ENCODE measurements around the gene OTOP1. TPM values are rescaled to one million over a fixed set of nuclear protein-coding genes. Genes with fewer than 3 reads are reported as not detected.

OTOP1 gene, protein sequence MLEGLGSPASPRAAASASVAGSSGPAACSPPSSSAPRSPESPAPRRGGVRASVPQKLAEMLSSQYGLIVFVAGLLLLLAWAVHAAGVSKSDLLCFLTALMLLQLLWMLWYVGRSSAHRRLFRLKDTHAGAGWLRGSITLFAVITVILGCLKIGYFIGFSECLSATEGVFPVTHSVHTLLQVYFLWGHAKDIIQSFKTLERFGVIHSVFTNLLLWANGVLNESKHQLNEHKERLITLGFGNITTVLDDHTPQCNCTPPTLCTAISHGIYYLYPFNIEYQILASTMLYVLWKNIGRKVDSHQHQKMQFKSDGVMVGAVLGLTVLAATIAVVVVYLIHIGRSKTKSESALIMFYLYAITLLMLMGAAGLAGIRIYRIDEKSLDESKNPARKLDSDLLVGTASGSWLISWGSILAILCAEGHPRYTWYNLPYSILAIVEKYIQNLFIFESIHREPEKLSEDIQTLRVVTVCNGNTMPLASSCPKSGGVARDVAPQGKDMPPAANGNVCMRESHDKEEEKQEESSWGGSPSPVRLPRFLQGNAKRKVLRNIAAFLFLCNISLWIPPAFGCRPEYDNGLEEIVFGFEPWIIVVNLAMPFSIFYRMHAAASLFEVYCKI
- not detected in 5 replicates for total RNA-seq (2022; extraction: Qiagen RNA extraction)

DNA sequence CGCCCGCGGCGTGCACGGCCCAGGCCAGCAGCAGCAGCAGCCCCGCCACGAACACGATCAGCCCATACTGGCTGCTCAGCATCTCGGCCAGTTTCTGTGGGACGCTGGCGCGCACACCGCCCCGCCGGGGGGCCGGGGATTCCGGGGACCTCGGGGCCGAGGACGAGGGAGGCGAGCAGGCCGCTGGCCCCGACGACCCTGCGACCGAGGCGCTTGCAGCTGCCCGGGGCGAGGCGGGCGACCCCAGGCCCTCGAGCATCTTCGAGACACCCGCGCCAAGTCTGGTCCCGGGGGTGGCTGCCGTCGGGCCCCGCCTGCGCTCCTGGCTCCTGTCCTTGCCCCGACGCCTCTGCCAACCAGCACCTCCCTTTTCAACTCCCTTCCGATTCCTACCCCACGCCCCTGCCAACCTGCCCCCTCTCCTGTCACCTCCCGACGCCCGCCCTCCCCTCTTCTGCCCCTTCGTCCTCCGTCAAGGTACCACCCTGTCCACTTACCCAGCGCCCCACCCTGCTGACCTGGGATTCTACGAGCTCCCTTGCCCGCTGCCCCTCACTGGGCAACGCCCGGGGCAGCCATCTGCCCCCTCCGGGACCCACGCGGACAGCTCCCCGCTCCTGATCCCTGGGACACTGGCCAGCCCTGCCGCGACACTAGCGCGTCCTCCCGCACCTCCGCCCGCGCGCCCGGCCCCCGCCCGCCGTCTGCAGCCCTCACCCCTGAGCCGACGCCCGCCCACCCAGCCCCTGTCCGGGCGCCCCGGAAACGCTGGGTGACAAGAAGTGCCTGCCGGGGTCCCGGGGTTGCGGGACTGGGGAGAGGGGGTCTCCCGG, at the start of gene OTOP1:
Gene OTOP1, minus strand, starts transcription at position 324 of the 833 bp plus-strand sequence. Its CDS starts 65 bp downstream, at position 259.

DNA sequence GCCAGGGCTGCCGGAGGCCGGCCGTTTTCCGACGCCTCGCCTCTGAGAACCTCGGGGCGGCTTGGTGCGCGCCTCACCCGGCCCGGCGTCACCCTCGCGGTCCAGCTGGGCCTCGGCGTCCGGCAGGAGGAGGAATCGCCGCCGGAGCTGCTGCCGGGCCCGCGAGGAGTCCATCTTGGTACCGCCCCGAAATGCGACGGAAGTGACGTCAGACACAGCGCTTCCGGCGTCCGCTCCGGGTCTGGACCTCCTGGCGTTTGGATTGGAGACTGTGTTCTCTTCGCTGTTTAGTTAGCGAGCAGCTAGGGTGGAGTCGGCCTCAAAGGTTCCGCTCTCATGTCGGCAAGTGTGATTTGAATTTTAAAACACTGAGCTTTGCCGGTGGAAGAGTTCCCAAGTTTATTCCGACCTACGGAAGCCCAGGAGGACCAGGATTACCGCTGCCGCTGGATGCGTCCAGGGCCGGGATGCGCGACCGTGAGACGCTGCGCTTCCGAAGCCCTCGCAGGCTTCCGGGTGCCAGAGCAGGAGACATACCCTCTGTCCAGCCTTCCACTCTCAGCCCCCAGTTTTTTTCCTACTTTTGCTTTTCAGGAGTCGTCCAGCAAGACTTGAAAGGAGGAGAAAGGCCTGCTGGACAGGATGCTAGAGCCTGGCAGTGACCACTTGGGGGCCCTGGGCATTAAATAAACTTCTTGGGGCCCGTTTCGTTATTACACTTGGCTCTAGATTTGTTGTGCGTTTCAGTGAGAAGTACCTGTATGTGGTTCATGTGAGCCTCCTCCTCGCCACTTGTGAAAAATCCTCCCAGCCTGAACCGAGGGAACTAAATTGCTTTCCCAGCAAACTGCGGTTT, 21.5 kb upstream of the OTOP1 start, which contains the start of gene TMEM128:
Gene TMEM128, minus strand, starts transcription at position 195 of the 856 bp plus-strand sequence. Its CDS starts 21 bp downstream, at position 174.

Other genes with a start within 250 kb of the OTOP1 start
- gene TMEM128, start 21.3 kb upstream of the OTOP1 start, total RNA-seq (2022; extraction: Qiagen RNA extraction), result 8.7 to 11.2 TPM (median 9.9 TPM) in 5 replicates
- gene LYAR, start 63.2 kb upstream of the OTOP1 start, total RNA-seq (2022; extraction: Qiagen RNA extraction), result 28.2 to 34.5 TPM (median 32.8 TPM) in 5 replicates
- gene ZBTB49, start 63.3 kb upstream of the OTOP1 start, total RNA-seq (2022; extraction: Qiagen RNA extraction), result 2.5 to 3.0 TPM (median 2.7 TPM) in 5 replicates
- gene NSG1, start 160.2 kb upstream of the OTOP1 start, total RNA-seq (2022; extraction: Qiagen RNA extraction), result 9.9 to 13.5 TPM (median 11.3 TPM) in 5 replicates